Naive thymus-derived CD8-positive, alpha-beta T cell (primary cell): ENCODE measurements around the gene KTN1. TPM values are rescaled to one million over a fixed set of nuclear protein-coding genes. Genes with fewer than 3 reads are reported as not detected.

Experiments used
- ATAC-seq, 2 donors: fragments of 150-1000 bp; cut with Tn5 transposase in 1 of 2; sonication (Bioruptor Pico), chemical (Tn5 transposase) in 1 of 2; 1 replicate in 1 of 2; 2 replicates in 1 of 2; pipeline ENCODE4 v1.10.0; 2021; ENCODE audit warnings: mild to moderate bottlenecking in 2 of 2, moderate library complexity in 2 of 2
- POLR2A ChIA-PET: fragments of 350-600 bp; sonication (Branson Sonifier 250); formaldehyde crosslinking; loops from one replicate; lab custom pipeline; 2021; ENCODE audit warnings: antibody characterized with exemption; lab: Charles Lee
- DNase-seq, 10 donors: peaks; one replicate each; pipeline versions ENCODE4 v3.0.0 to v3.0.0-alpha.2; 2020 to 2022
- H3K27ac Mint-ChIP-seq, 10 donors: one replicate each; pipeline ENCODE4 v1.8.0; 2020 to 2022; ENCODE audit warnings: mild to moderate bottlenecking in 10 of 10, mixed read lengths in 10 of 10, moderate library complexity in 4 of 10, inconsistent platforms in 1 of 10
- H3K27me3 Mint-ChIP-seq, 5 donors: one replicate each; pipeline ENCODE4 v1.8.0; 2021 to 2022; ENCODE audit warnings: mixed read lengths in 5 of 5
- H3K36me3 Mint-ChIP-seq, 3 donors: one replicate each; pipeline ENCODE4 v1.8.0; 2020 to 2022; ENCODE audit warnings: mixed read lengths in 3 of 3, mild to moderate bottlenecking in 2 of 3, inconsistent platforms in 1 of 3
- H3K4me1 Mint-ChIP-seq, 4 donors: one replicate each; pipeline ENCODE4 v1.8.0; 2021 to 2022; ENCODE audit warnings: mixed read lengths in 4 of 4
- H3K4me3 Mint-ChIP-seq, 10 donors: one replicate each; pipeline ENCODE4 v1.8.0; 2020 to 2022; ENCODE audit warnings: mild to moderate bottlenecking in 10 of 10, mixed read lengths in 10 of 10, moderate library complexity in 6 of 10, inconsistent platforms in 1 of 10
- H3K9me3 Mint-ChIP-seq, 9 donors: one replicate each; pipeline ENCODE4 v1.8.0; 2020 to 2022; ENCODE audit warnings: mixed read lengths in 9 of 9, mild to moderate bottlenecking in 3 of 9, inconsistent platforms in 1 of 9, moderate library complexity in 1 of 9
- polyA plus RNA-seq, 3 donors: library from polyadenylated mRNA; unstranded; fragments of 300-500 nt; fragmentation: Illumina TruSeq; gene quantifications; one replicate each; pipeline ENCODE4 v1.2.3, GENCODE V29; 2021
- total RNA-seq, 8 experiments: library from RNA in 2 of 8; stranded (reverse) in 2 of 8; gene quantifications; one replicate each; pipeline ENCODE4 v1.2.3 and lab custom pipeline; 2021 to 2026

Gene KTN1
- total and polyA plus RNA-seq, 5 experiments from 2014 or later = 16.1 to 142 (median 30.1) TPM

- Mint-ChIP-seq H3K4me1 (no peaks in the 10 kb centered on the region), H3K27ac (no peak overlapping the region), H3K27me3 (no peaks in the 10 kb centered on the region), H3K4me3 (no peak overlapping the region), H3K36me3 (peaks cover 0 to 12% (median 5%) of the 10 kb centered on the region in 3 donors), H3K9me3 (peaks cover 0 to 11% (median 4%) of the 10 kb centered on the region in 9 donors)
- POLR2A ChIA-PET = no interaction called here
- DNase-seq (no peak), ATAC-seq (no peak)
These were observed 32.2 kb upstream of the KTN1 start for GRCh38 chr14:55547650-55548315.

DNA sequence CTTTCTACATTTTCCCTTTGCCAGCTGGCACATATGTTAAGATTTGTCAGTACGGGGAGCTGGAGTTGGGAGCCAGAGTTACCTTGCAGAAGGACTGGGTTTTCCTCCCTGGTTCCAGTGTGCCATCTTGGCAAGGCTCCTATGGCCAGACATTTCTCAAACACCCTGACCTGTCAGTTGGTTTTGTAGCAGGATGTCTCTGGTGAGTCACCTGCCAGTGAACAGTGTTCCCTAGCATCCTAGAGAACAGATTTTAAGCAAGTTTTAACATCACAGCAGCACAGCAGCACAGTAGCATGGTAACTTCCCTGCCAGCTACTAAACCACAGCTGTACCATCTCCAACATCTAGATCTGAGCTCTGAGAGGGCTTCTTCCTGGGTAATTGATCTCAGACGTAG, 26.2 kb upstream of the KTN1 start:
- H3K4me3 Mint-ChIP-seq = no peak overlapping the region
- peaks cover 5 to 25% (median 20%) of the 10 kb centered on the region in 3 donors for H3K36me3 Mint-ChIP-seq
- H3K9me3 Mint-ChIP-seq = peaks cover 0 to 35% (median 11%) of the 10 kb centered on the region in 9 donors
- H3K4me1 Mint-ChIP-seq = no peaks in the 10 kb centered on the region
- POLR2A ChIA-PET = no interaction called here
- H3K27me3 Mint-ChIP-seq = no peaks in the 10 kb centered on the region
- no peak for DNase-seq
- no peak overlapping the region for H3K27ac Mint-ChIP-seq
- ATAC-seq = no peak

DNA sequence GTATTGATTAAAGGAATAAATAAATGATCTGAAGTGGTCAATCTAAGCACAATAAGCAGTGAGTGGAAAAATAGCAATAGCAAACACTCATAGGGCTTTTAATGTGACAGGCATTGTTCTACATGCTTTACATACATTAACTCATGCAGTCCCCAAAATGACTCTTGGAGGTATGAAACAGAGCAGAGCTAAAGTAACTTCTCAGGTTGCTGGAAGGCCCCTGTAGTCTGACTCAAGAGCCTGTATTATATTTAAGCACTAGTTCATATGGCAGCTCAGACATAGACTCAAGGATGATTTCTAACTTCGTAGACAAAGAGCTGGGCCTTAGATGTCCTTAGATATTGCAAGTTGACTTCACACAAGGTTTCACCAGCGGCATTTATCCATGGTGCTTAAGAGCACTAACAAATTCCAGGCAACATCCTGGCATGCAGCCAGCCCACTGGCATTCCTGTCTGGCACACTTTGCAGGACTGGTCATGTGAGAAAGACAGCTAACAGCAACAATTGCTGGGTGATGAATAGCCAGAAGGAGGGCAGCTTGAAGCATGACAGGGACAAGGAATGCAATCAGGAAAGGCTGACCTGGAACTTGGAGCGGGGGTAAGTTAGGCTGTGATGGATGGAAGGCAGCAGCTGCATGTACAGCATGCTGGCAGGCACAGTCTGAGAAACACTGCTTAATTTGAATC, 22.9 kb upstream of the KTN1 start:
- peaks cover 10 to 33% (median 20%) of the 10 kb centered on the region in 3 donors for H3K36me3 Mint-ChIP-seq

GRCh38 chr14:55562135-55562534, 17.9 kb upstream of the KTN1 start:
- no peak overlapping the region for H3K27ac Mint-ChIP-seq
- H3K4me3 Mint-ChIP-seq = no peak overlapping the region
- H3K27me3 Mint-ChIP-seq = no peaks in the 10 kb centered on the region
- DNase-seq = no peak
- H3K36me3 Mint-ChIP-seq = peaks cover 0 to 19% (median 5%) of the 10 kb centered on the region in 3 donors
- POLR2A ChIA-PET = no interaction called here
- no peaks in the 10 kb centered on the region for H3K9me3 Mint-ChIP-seq
- peaks cover 0 to 2% (median 0%) of the 10 kb centered on the region in 4 donors for H3K4me1 Mint-ChIP-seq
- no peak for ATAC-seq

More for the DNA sequence above, 22.9 kb upstream of the KTN1 start:
- no peak overlapping the region for H3K27ac Mint-ChIP-seq
- DNase-seq (no peak), ATAC-seq (no peak)
- POLR2A ChIA-PET = interaction anchor here (1.2 kb wide), 1 partner anchor 15 kb away, joined by 4 read pairs; no protein-coding TSS in a partner anchor
- peaks cover 0 to 30% (median 11%) of the 10 kb centered on the region in 9 donors for H3K9me3 Mint-ChIP-seq
- H3K27me3 Mint-ChIP-seq = no peaks in the 10 kb centered on the region
- H3K4me1 Mint-ChIP-seq = no peaks in the 10 kb centered on the region
- H3K4me3 Mint-ChIP-seq = no peak overlapping the region

GRCh38 chr14:55568618-55569017, 11.4 kb upstream of the KTN1 start:
- H3K4me1 Mint-ChIP-seq = peaks cover 0 to 5% (median 1%) of the 10 kb centered on the region in 4 donors
- ATAC-seq (no peak), DNase-seq (no peak)
- peaks cover 0 to 1% (median 0%) of the 10 kb centered on the region in 5 donors for H3K27me3 Mint-ChIP-seq
- H3K4me3 Mint-ChIP-seq = no peak overlapping the region
- H3K36me3 Mint-ChIP-seq = no peaks in the 10 kb centered on the region
- H3K9me3 Mint-ChIP-seq = no peaks in the 10 kb centered on the region
- POLR2A ChIA-PET = no interaction called here
- H3K27ac Mint-ChIP-seq = no peak overlapping the region

- H3K4me3 Mint-ChIP-seq = peak overlapping the region in 1 of 10 donors; percentile 38
- H3K27ac Mint-ChIP-seq = peak overlapping the region in 1 of 10 donors; percentile 24
- H3K4me1 Mint-ChIP-seq = peaks cover 0 to 5% (median 1%) of the 10 kb centered on the region in 4 donors
- H3K36me3 Mint-ChIP-seq = no peaks in the 10 kb centered on the region
- no peaks in the 10 kb centered on the region for H3K9me3 Mint-ChIP-seq
- POLR2A ChIA-PET = no interaction called here
- ATAC-seq (no peak), DNase-seq (no peak)
- peaks cover 0 to 1% (median 0%) of the 10 kb centered on the region in 5 donors for H3K27me3 Mint-ChIP-seq
These were observed 8.7 kb upstream of the KTN1 start for GRCh38 chr14:55571125-55571889.

DNA sequence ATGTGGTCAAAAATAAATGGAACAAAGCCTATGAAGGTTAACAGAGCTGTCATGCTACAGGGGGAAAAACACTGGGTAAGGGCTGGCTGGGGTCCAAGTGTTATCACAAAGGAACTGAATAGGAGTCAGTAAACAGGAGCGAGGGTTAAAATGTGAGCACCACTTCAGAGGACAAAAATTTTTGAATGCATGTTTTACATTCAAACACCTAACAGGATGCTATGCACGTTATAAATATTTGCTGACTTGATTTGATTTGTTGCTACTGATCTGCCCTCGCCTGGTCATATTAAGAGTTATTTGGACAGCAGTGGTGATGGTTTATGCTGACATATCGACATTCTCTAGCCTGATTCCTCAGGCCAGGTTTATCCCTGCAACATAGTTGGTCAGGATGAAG, 7.4 kb upstream of the KTN1 start:
- no peak for ATAC-seq
- H3K4me1 Mint-ChIP-seq = peaks cover 0 to 5% (median under 1%) of the 10 kb centered on the region in 4 donors

GRCh38 chr14:55574988-55575387, 5.0 kb upstream of the KTN1 start:
- H3K4me3 Mint-ChIP-seq = no peak overlapping the region

More for the DNA sequence above, 7.4 kb upstream of the KTN1 start:
- DNase-seq = no peak
- POLR2A ChIA-PET = no interaction called here
- Mint-ChIP-seq H3K27ac (no peak overlapping the region), H3K27me3 (peaks cover 0 to 1% (median 0%) of the 10 kb centered on the region in 5 donors), H3K4me3 (no peak overlapping the region), H3K9me3 (no peaks in the 10 kb centered on the region), H3K36me3 (no peaks in the 10 kb centered on the region)

DNA sequence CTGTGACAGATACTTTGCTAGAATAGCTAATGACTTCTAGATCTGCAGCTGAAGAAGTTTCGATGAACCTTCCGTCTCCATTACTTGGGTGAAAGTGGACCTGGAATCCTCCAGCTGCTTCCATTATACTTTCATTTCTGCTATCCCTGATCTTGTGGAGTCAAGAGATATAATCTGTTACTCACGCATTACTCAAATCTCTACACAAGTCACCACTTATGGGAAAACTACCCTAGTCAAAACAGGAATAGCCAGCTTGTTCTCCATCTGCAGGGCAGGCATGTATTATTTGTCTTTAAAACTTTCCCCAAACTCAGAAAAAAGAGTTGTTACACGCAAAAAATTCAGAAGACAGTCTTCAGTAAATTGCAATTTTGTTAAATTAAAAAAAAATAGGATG, 2.8 kb upstream of the KTN1 start:
- Mint-ChIP-seq H3K4me3 (peak overlapping the region in 1 of 10 donors; percentile 8), H3K36me3 (no peaks in the 10 kb centered on the region), H3K4me1 (peaks cover 8 to 26% (median 16%) of the 10 kb centered on the region in 4 donors), H3K9me3 (no peaks in the 10 kb centered on the region), H3K27me3 (no peaks in the 10 kb centered on the region), H3K27ac (no peak overlapping the region)
- ATAC-seq = no peak
- no peak for DNase-seq
- POLR2A ChIA-PET = no interaction called here

More at GRCh38 chr14:55574988-55575387, 5.0 kb upstream of the KTN1 start:
- peaks cover 0 to 21% (median 7%) of the 10 kb centered on the region in 4 donors for H3K4me1 Mint-ChIP-seq
- no peak for DNase-seq
- no peak for ATAC-seq
- no peaks in the 10 kb centered on the region for H3K9me3 Mint-ChIP-seq
- H3K27me3 Mint-ChIP-seq = peaks cover 0 to 1% (median 0%) of the 10 kb centered on the region in 5 donors
- H3K36me3 Mint-ChIP-seq = no peaks in the 10 kb centered on the region
- H3K27ac Mint-ChIP-seq = no peak overlapping the region
- POLR2A ChIA-PET = no interaction called here

DNA sequence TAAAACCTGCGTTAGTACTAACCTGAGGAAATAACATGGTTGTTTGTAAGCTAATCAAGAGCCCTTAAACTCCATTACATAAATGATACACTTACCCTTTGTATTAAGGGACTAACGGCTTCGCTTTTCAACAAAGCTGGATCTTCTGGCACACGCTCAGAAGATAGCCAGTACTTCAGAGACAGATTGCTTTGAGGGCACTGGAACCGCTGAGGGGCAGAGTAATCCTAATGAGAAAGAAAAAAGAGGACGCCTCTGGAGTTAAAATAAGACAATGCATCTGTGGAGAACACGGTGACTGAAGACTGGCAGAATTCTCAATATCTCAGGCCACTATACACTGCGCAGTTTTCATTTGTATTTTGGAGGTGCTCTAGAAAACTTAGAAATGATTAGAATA, 1.5 kb upstream of the KTN1 start:
- peak overlapping the region in 9 of 10 donors; percentile 10 to 95 (median 92) for H3K27ac Mint-ChIP-seq
- peak overlapping the region; percentile 91 to 97 (median 94) for H3K4me3 Mint-ChIP-seq
- no peaks in the 10 kb centered on the region for H3K27me3 Mint-ChIP-seq
- no peak for DNase-seq
- no peaks in the 10 kb centered on the region for H3K9me3 Mint-ChIP-seq
- ATAC-seq = no peak
- H3K4me1 Mint-ChIP-seq = peaks cover 7 to 26% (median 16%) of the 10 kb centered on the region in 4 donors
- no peaks in the 10 kb centered on the region for H3K36me3 Mint-ChIP-seq
- POLR2A ChIA-PET = interaction anchor here (0.6 to 0.9 kb wide), 3 partner anchors 166 to 1053 kb away, joined by 3 read pairs; no protein-coding TSS in a partner anchor

DNA sequence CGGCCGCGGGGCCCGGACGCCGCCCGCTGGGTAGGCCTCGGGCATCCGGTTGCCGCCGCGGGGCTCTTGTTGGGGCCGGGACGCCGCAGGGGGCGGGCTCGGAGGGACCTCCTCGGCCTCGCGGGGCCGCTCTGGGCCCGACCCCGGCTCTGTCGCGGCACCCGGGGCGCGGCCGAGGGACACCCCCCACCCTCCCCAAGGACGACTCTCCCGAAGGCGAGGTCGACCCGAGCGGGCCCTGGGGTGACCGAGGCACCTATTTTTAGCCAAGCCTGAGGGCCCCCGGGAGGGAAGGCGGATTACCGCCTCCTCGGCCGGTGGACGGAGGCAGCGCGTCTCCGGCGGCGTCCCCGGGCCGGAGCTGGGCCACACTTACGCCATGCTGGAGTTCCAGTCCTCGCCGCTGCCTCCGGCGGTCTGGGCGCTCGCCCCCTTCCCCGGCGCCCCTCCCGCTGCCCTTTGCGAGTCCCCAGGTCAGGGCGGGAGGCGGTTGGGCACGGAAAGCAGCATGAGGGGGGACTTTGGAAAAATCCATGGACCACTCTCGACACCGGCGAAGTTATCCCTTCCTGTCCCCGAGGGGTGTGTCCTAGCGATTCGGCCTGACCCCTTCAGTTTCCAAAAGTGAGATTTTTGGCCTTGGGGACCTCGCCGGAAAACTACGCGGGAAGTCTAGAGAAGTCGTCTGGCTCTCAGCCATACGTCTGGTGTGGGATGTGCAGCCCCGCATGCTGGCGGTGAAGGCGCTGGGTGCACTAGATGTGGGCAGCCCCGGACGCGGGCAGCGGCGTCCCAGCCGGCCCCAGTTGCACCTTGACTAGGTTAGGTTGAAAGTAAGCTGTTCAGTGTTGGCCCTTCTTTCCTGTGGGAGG, 699 bp downstream of the KTN1 start:
- Mint-ChIP-seq H3K9me3 (no peaks in the 10 kb centered on the region), H3K27me3 (no peaks in the 10 kb centered on the region), H3K27ac (peak overlapping the region; percentile 71 to 96 (median 86)), H3K4me3 (peak overlapping the region; percentile 73 to 96 (median 89)), H3K4me1 (peaks cover 7 to 33% (median 18%) of the 10 kb centered on the region in 4 donors), H3K36me3 (no peaks in the 10 kb centered on the region)
- peak; percentile 57 to 65 for ATAC-seq
- peak; percentile 32 to 77 (median 56) for DNase-seq
- POLR2A ChIA-PET = interaction anchor here (0.7 to 1.3 kb wide), 6 partner anchors 9 to 1810 kb away, joined by 3 to 4 read pairs (median 3); partner anchors contain the start of genes NAA30 and TMEM260
